DMS153 treated with DMSO at 0.1 percent for 48 hours (cell line): ENCODE results near the gene UBE2I.

ENCODE experiments used
- DNase-seq: peaks from one replicate; lab custom pipeline; 2025; ENCODE audit not compliant: unreplicated experiment; lab: John Stamatoyannopoulos, UW

Gene UBE2I

GRCh38 chr16:1355591-1355990 lies 46.2 kb downstream of the UBE2I start:
- DNase-seq = no peak

- DNase-seq = no peak
Measured at GRCh38 chr16:1356061-1356900, 46.8 kb downstream of the UBE2I start.

DNA sequence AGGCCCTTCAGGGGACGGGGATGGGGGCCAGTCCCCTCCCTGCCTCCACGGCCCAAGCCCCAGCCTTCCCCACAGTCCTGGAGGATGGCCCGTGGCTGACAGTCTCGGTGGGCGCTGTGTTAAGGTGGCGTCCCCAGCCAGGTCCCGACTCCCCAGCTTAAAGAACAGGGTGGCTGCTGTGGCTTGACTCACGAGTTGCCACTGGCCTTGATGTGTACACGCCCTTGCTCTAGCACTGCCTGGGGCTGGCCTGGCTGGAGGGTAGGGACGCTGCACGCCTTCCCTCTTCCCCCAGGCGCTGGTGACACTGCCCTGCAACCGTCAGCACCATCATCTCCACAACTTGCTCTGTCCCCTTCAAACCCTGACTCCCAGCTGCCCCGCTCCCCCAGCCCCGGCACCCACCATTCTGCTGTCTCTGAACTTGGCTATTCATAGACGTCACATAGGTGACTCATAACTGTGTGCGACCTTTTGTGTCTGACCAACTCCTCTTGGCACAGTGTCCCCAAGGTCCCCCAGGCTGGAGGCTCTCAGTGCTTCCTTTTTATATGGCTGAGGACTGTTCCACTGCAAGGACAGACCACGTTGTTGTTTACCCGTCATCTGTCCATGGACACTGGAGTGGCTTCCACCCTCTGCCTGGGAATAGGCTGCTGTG lies 48.6 kb downstream of the UBE2I start:
- no peak for DNase-seq

- DNase-seq = no peak
Measured at GRCh38 chr16:1361685-1362360, 52.4 kb downstream of the UBE2I start.

DNA sequence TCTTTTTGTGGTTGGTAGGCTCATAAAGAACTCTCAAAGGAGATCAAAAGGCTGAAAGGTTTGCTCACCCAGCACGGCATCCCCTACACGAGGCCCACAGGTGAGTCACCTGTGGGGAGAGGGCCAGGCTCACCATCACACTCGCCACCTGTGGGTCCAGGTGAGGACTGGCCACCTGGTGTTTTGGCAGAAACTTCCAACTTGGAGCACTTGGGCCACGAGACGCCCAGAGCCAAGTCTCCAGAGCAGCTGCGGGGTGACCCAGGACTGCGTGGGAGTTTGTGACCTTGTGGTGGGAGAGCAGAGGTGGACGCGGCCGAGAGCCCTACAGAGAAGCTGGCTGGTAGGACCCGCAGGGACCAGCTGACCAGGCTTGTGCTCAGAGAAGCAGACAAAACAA lies 53.4 kb downstream of the UBE2I start:
- no peak for DNase-seq

DNA sequence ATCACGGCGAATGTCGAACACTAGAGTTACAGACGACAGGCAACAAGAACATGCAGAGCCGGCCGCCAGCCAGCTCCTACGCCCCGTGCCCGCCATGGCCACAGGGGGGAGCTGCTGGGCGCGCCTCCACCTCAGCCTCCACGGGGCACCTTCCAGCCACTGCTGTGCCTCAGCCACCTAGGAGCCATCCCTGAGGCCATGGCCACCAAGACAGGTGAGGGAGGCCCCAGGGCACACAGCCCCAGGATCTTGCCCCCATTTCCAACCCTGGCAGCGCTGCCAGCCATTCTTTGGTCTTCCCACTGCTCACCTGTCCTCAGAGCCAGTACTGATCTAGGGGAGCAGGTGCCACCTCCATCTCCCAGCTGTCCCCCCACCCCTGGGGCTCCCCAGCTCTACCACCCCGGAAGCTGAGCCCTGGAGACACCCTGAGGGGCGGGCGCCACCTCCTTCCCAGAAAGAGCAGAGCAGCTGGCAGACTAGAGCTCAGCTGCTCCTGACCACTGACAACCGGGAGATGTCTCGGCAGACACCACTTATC lies 54.1 kb downstream of the UBE2I start:
- DNase-seq = peak; percentile 17

DNA sequence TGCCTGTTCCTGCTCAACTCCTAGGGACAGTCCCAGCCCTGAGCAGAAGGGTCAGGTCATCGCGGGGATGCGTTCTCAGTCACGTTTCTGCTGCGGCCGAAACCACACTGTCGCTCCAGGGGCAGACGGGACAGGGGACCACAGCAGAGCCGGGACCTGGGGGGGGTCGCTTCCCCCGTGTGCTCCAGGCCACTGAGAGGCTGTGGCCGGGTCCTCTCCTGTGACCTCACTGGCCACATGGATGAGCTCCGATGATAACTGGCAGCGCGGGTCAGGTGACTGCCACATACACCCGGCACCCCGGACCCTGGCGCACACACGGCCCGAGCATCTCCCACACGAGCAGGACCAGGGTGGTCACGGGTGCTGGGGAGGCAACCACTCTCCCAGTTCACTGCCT lies 55.1 kb downstream of the UBE2I start:
- DNase-seq = no peak

- no peak for DNase-seq
Measured at GRCh38 chr16:1366060-1366711, 56.8 kb downstream of the UBE2I start.

- peak; percentile 22 for DNase-seq
Measured at GRCh38 chr16:1366712-1367299, 57.4 kb downstream of the UBE2I start.

DNA sequence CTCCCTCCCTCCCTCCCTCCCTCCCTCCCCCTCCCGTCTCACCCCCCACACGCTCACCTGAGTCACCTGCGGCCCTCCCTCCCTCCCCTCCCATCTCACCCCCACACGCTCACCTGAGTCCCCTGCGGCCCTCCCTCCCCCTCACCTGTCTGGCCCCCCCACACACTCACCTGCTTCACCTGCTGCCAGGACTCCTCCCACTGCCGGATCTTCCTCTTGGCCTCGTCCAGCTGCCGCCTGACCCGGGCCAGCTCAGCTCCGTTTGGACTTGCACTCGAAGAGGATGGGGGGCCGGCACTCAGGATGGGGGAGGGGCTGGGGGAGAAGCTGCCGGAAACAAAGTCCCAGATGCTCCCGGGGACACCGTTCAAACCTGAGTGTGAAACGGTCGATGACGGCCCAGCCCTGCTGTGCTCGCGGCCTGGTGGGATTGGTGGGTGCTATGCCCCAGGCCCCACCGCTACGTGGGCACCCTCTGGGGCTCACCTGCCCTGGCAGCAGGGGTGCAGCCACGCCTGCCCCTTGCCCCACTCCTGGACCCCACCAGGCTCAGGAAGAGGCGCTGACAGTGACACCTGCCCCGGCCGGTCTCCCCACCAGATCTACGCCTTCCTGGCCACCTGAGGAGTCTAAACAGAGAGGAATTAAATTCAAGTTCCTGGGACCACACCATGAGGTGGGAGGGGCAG lies 58.2 kb downstream of the UBE2I start:
- peak; percentile 12 for DNase-seq

DNA sequence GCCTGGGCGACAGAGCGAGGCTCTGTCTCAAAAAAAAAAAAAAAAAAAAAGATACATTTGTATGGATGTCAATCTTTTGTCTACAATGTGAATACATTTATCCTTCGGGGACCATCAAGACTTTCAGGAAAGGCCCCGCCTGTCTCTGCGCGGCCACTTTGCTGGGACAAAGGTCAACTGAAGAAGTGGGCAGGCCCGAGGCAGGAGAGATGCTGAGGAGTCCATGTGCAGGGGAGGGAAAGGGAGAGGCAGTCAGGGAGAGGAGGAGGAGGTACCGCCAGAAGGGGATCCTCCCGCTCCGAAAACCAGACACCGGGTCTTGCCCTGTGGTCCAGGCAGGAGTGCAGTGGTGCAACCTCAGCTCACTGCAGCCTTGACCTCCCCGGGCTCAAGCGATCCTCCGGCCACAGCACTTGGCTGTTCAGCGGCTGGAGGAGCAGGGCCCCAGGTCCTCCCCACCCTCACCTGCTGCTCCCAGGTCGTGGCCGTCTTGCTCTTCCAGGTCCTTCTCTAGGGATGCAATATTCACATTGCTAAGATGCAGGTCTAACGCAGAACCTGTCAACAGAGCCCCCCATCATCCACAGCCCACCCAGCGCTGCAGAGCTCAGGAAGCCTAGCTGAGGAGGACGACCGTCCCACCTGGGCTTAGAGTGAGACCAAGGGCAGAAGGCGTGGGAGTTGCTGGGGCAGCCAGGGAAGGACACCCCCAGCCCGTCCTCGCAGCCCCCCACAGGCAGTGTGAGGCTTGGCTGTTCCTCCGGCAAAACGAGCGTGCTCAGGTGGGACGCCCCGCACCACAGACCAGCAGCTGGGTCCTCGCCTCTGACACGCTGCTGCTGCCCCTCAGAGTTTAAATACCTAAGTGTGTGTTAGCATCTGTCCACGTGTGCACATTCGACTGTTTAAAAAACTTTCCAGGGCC lies 61.9 kb downstream of the UBE2I start:
- no peak for DNase-seq

- DNase-seq = no peak
Measured at GRCh38 chr16:1372292-1372950, 63.0 kb downstream of the UBE2I start.

GRCh38 chr16:1374418-1375297 lies 65.2 kb downstream of the UBE2I start:
- no peak for DNase-seq

GRCh38 chr16:1375298-1375640 lies 65.8 kb downstream of the UBE2I start:
- DNase-seq = no peak

DNA sequence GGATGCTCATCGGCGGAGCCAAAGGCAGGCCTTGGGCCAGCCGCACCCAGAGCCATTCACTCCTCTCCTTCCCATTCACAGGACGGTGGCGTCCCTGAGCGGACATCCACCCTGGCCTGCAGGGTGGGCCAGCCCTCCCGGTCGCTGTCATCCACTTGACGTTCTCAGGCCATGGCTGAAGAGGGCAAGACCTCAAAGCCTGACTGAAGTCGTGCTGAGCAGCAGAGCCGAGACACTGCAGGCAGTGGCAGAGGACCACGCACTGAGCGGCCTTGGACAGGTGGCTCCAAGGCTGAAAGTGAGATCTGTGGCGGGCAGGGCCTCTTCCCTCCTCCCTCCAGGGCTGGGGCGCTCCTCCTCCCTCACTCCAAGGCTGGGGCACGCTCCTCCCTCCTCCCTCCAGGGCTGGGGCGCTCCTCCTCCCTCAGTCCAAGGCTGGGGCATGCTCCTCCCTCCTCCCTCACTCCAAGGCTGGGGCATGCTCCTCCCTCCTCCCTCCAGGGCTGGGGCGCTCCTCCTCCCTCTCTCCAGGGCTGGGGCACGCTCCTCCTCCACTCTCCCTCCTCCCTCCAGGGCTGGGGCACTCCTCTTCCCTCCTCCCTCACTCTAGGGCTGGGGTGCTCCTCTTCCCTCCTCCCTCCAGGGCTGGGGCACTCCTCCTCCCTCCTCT lies 66.4 kb downstream of the UBE2I start:
- DNase-seq = no peak
